Fibroblast of lung (primary cell): ENCODE data around the gene GON7. TPM values are rescaled to one million over a fixed set of nuclear protein-coding genes. Genes with fewer than 3 reads are reported as not detected.
A peak's percentile ranks its signal among the peaks of the same experiment; 100 is the strongest.
"Not testable (repeated sequence)": the region's sequence is repeated elsewhere in the genome, so short reads cannot be mapped to it uniquely, and the experiment has no call there.

ENCODE experiments used
- DNase-seq, 2 donors: peaks; one replicate each; pipeline versions ENCODE4 v3.0.0 to v3.0.0-alpha.2; 2010; ENCODE audit warnings: low read depth in 2 of 2
- H2AFZ ChIP-seq: 2 replicates; pipeline ENCODE4 v1.5.1; 2012; ENCODE audit warnings: low read length, control low read depth, inconsistent platforms
- H3K27ac ChIP-seq: 2 replicates; pipeline ENCODE4 v1.5.1; 2011; ENCODE audit warnings: low read length, control low read depth; ENCODE audit not compliant: insufficient read depth
- H3K27me3 ChIP-seq: 2 replicates; pipeline ENCODE4 v1.5.1; 2011; ENCODE audit warnings: mild to moderate bottlenecking, low read length; ENCODE audit not compliant: control insufficient read depth, insufficient read depth
- H3K36me3 ChIP-seq: 2 replicates; pipeline ENCODE4 v1.5.1; 2011; ENCODE audit warnings: low read length; ENCODE audit not compliant: control insufficient read depth, insufficient read depth
- H3K4me1 ChIP-seq: 2 replicates; pipeline ENCODE4 v1.5.1; 2011; ENCODE audit warnings: low read length; ENCODE audit not compliant: control insufficient read depth, insufficient read depth; ENCODE audit errors: extremely low read depth
- H3K4me2 ChIP-seq: 2 replicates; pipeline ENCODE4 v1.5.1; 2011; ENCODE audit warnings: low read length, control low read depth; ENCODE audit not compliant: insufficient read depth; ENCODE audit errors: extremely low read depth
- H3K4me3 ChIP-seq, 4 experiments: fragments of 200-600 bp in 1 of 4; sonication (generic) in 1 of 4; replicated peaks in 1 of 4; 2 replicates each; pipeline ENCODE4 v1.5.1; 2011 to 2016; ENCODE audit warnings: low read length in 4 of 4, low read depth in 3 of 4, mild to moderate bottlenecking in 3 of 4, control low read depth in 2 of 4, inconsistent platforms in 1 of 4, mixed read lengths in 1 of 4; ENCODE audit not compliant: insufficient read depth in 1 of 4; ENCODE audit errors: control extremely low read depth in 1 of 4
- H3K79me2 ChIP-seq: 2 replicates; pipeline ENCODE4 v1.5.1; 2012; ENCODE audit warnings: mild to moderate bottlenecking, low read length, inconsistent platforms; ENCODE audit not compliant: control insufficient read depth, insufficient read depth
- H3K9ac ChIP-seq: 2 replicates; pipeline ENCODE4 v1.5.1; 2011; ENCODE audit warnings: mild to moderate bottlenecking, low read length, control low read depth; ENCODE audit not compliant: insufficient read depth
- H3K9me3 ChIP-seq: 2 replicates; pipeline ENCODE4 v1.5.1; 2012; ENCODE audit warnings: low read depth, low read length; ENCODE audit not compliant: control insufficient read depth, insufficient read depth
- H4K20me1 ChIP-seq: 2 replicates; pipeline ENCODE4 v1.5.1; 2011; ENCODE audit warnings: low read length; ENCODE audit not compliant: control insufficient read depth, insufficient read depth; ENCODE audit errors: extremely low read depth
- CTCF ChIP-seq, 2 donors: IDR thresholded peaks in 1 of 2; conservative IDR thresholded peaks in 1 of 2; 1 replicate in 1 of 2; 2 replicates in 1 of 2; pipeline ENCODE4 v1.5.1; 2011 to 2012; ENCODE audit warnings: low read length in 2 of 2, control low read depth in 1 of 2, inconsistent platforms in 1 of 2, low read depth in 1 of 2, mild to moderate bottlenecking in 1 of 2
- EZH2 ChIP-seq: IDR thresholded peaks from 2 replicates; pipeline ENCODE4 v1.5.1; 2012; ENCODE audit warnings: low read length, control low read depth, mild to moderate bottlenecking; ENCODE audit errors: missing control alignments
- polyA plus RNA-seq, 2 donors: library from polyadenylated mRNA; depleted of rRNA in 1 of 2; stranded (reverse) in 1 of 2; unstranded in 1 of 2; fragments of >200 nt; gene quantifications; 2 replicates each; pipeline ENCODE4 v1.2.1, GENCODE V29; 2011 to 2012; ENCODE audit warnings: missing spikeins in 1 of 2
- total RNA-seq: library from RNA; depleted of rRNA; stranded (reverse); fragments of >200 nt; gene quantifications from 2 replicates; pipeline ENCODE4 v1.2.1, GENCODE V29; 2014

The GON7 gene
- total and polyA plus RNA-seq, 2 donors (not counting 1 experiment from before 2014, with no cell fraction given) = 13.1 to 17.2 TPM

DNA sequence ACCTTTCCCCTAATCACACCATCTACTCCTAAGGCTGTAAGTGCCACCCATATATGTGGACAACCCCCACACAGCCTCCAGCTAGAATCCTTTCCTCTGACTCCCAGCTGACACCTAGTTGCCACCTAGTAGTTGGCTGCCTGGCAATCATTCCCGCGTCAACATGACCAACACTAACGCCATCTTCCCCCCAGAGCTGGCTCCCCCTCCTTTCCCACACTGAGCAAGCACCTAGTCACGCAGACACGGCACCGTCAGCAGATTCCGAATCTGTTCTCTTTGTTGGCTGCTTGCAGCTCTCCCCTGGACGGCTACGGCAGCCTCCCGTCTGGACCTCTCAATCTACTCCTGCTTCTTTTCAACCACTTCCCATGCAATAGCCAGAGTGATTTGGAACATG is 27.9 kb upstream of the GON7 start:
- no peaks in the 10 kb centered on the region for H3K27me3 ChIP-seq
- no peak overlapping the region for H2AFZ ChIP-seq
- no peaks in the 10 kb centered on the region for H3K79me2 ChIP-seq
- H3K9me3 ChIP-seq = no peaks in the 10 kb centered on the region
- H3K4me1 ChIP-seq = no peaks in the 10 kb centered on the region
- H3K4me3 ChIP-seq = no peak overlapping the region
- no peaks in the 10 kb centered on the region for H4K20me1 ChIP-seq
- peak; percentile 50 to 89 for DNase-seq
- no peaks in the 10 kb centered on the region for H3K36me3 ChIP-seq
- no peak overlapping the region for H3K9ac ChIP-seq
- TF ChIP-seq CTCF (conservative IDR thresholded peaks at IDR 0.05 in 1 of 2, IDR thresholded peaks at IDR 0.05 in 1 of 2; ENCODE audit: low read depth in 1 of 2, low read length in 2 of 2) (no peak), EZH2 (no peak)
- H3K4me2 ChIP-seq = no peak overlapping the region
- H3K27ac ChIP-seq = no peak overlapping the region

GRCh38 chr14:93233078-93233477 is 26.2 kb upstream of the GON7 start:
- not testable (repeated sequence) for H3K79me2 ChIP-seq, H3K4me3 ChIP-seq, H2AFZ ChIP-seq, H3K9me3 ChIP-seq, H4K20me1 ChIP-seq, H3K27ac ChIP-seq, H3K9ac ChIP-seq, H3K4me1 ChIP-seq, H3K27me3 ChIP-seq, H3K4me2 ChIP-seq, DNase-seq, H3K36me3 ChIP-seq

DNA sequence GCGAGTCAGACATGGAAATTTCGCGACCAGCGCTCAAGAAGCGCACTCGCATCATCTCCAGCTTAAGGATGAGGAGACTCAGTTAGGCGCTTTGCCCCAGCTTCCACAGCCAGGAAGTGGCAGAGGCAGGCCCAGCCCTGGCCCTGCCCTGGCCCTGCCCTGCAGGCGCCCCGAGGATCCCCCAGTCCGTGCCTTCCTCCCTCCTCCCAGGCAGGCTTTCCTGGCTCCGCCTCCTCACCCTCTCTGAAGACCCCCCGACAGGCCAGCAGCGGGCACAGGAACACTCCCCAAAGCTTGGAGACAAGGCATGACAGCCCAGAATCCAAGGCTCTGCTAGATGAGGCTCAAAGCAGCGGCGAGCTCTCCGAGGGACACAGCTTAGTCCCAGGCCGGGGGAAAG is 25.3 kb upstream of the GON7 start:
- Histone ChIP-seq H3K9ac (no peak overlapping the region), H3K27ac (no peak overlapping the region), H3K4me3 (peak overlapping the region in 2 of 4 experiments; percentile 61 to 65), H3K4me2 (no peak overlapping the region), H4K20me1 (no peaks in the 10 kb centered on the region), H2AFZ (peak overlapping the region; percentile 53), H3K27me3 (no peaks in the 10 kb centered on the region), H3K79me2 (no peaks in the 10 kb centered on the region), H3K9me3 (no peaks in the 10 kb centered on the region), H3K4me1 (no peaks in the 10 kb centered on the region), H3K36me3 (peaks cover 3% of the 10 kb centered on the region)
- no peak for DNase-seq
- TF ChIP-seq CTCF (conservative IDR thresholded peaks at IDR 0.05 in 1 of 2, IDR thresholded peaks at IDR 0.05 in 1 of 2; ENCODE audit: low read depth in 1 of 2, low read length in 2 of 2) = no peak
- TF ChIP-seq EZH2 = no peak
